Activated CD8-positive, alpha-beta memory T cell treated with anti-CD3 and anti-CD28 coated beads, Interleukin-2, amount 50 U/mL, for 48 hours (primary cell): Measurements from ENCODE around the gene BCAP29.

Source experiments
- DNase-seq: peaks from one replicate; pipeline ENCODE4 v3.0.0-alpha.2; 2020

The BCAP29 gene

DNA sequence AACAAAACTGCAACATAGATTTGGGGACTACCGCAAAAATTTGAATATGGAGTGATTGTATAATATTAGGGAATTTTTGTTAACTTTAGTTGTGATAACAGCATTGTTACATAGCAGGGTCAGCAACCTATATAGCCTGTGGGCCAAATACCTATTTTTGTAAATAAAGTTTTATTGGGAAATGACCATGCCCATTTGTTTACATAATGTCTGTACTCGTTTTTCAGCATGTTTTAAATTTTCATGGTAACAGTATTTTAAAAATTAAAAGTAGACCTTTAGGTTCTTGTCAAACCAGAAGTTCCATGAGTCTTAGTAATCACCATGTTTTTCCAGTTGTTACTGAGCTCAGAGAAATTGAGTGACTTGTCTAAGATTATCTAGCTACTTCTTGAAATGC, 4.7 kb downstream of the BCAP29 start:
- DNase-seq: no peak

DNA sequence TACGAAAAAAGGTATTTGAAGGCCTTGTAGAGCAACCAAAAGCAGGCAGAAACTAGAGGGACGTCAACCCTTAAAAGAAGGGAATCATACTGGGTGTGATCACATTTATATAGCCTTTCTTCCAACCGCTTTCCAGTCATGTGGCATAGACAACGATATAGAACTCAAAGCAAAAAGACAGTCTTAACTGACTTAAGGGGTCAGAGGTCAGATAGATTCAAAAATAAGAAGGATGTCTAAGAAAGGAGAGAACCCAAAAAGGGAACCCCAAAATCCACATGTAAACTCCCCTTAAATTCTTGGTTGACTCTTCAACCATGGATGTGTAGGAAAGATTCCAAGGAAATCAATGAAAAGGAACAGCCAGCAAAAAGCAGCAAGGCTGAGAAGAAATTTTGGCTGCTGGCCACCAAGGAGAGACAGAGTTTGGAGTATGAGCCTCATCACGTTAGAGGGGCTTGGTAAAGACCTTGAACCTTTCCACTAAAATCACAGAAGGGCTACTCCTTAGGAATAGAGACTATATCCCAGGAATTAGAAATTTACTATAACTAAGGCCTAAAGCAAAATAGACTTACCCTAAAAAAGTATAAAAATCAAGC, 8.6 kb downstream of the BCAP29 start:
- no peak for DNase-seq

DNA sequence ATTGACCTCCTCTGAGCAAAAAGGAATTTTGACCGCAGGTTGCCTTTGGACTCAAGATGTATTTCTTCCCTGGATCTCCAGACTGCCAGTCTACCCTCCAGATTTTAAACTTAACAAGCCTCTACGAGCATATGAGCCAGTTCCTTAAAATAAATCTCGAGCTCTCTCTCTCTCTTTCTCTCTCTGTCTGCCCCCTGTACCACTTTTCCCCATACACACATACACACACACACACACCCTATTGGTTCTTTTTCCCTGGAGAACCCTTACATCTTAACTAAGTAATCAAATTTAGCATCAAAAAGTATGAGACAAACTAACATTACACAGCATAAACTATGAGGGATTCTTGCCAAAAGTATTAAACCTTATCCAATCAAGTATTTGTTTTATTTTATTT, 11.4 kb downstream of the BCAP29 start:
- no peak for DNase-seq

GRCh38 chr7:107592361-107593024, 12.4 kb downstream of the BCAP29 start:
- no peak for DNase-seq

DNA sequence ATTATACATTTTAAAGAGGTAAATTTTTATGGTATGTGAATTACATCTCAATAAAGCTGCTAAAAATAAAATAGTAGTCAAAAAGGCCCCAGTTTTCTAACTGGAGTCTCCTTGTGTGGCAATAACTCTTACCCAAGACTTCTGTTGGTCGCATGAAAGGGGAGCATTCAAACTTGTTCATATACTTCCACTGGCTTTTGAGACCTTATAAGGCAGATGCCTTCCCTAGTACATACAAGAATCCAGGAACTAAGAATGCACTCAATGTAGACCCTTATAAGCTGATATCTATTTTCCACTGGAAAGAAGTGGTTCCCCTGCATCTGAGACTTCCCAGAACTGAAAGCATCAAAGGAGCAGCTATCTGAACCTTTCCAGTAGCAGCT, 13.0 kb downstream of the BCAP29 start:
- DNase-seq: no peak

DNA sequence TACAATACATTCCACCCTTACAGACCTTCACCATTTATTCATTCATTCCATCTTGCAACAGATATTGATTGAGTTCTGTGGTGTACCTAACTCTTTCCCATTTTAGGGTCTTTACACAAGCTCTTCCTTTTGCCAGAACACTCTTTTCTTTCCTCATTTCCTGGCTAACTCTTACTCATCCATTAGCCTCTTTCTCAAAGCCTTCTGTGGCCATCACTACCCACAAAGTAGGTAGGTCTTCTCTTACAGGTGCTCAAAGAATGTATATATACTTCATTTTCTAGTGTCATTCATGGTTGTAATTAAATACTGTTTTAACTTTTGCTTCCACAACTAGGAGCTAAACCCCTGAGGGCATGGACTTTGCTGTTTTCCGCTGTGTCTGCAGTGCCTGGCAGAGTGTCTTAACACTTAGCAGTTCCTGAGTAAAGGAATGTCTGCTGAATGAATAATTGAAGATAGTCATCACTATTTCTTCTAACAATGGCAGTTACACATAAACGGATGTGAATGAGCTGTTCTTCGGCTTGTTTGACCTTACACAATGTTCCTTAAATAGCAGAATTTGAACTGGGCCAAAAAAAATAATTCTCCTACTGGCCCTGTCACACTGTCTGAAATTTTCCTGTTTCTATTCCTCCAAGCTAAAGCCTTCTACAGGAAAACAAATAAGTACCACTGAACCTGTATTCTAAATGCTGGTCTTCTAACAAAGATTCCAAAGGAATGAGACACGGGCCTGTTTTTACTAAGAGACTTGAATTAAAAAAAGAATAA, 15.1 kb downstream of the BCAP29 start:
- DNase-seq: no peak

DNA sequence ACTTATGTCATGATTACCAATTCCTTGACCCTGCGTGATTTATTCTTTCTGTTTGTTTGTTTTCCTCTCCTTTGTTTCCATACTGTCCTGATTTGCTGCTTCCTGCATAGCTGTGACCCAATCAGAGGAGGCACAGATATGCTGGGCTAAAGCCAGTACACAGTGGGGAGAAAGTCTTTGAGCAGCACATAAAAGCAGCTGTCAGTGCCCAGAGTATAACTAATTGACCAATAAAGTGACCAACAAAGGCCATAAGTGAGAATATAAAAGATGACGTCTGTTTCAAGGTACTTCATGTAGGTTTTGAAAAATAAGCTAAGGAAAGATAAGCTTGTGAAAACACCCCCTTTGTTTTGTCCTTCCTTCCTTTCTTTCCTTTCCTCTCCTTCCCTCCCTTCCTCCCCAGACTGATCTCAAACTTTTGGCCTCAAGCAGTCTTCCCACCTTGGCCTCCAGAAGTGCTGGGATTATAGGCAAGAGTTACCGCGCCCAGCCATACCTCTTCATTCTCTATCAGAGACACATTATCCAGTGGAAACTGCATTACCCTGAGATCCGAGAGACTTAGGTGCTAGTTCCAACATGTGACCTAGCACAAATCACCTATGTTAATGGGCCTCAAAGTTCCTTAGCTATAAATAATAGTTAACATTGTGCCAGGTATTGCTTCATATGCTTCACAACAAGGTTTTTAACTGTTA, 17.0 kb downstream of the BCAP29 start:
- no peak for DNase-seq

- DNase-seq: no peak
These were observed 17.5 kb downstream of the BCAP29 start for GRCh38 chr7:107597582-107597916.

- DNase-seq: no peak
These were observed 17.9 kb downstream of the BCAP29 start for GRCh38 chr7:107597953-107598352.

DNA sequence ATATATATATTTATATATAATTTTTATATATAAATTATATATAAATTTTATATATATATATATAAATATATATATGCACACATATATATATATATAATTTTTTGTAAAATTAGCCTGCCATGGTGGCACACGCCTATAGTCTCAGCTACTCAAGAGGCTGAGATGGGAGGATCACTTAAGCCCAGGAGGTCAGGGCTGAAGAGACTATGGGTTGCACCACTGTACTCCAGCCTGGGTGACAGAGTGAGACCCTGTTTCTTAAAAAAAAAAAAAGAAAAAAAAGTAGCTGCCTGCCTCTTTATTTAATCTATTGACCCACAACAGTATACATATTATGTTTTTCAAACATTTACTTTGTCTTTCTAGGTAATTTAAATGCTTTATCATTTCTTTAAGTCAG, 19.2 kb downstream of the BCAP29 start:
- DNase-seq: no peak

DNA sequence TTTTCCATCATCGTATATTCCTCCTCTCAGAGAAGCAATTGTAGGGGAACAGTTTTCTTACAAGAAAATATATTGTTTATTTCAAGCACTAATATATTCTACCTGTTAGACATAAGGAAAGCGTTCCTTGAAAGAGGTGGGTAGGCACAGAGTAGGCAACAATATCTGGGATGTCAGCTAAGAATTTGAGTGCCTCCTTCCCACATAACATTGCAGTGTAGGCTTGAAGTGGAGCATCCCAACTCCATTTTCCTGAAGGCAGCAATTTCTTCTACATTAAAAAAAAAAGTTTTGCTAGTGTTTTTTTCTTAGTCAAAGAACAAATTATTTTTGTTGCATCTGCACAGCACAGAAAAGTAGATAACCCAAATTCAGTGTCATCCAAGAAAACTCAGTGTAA, 20.8 kb downstream of the BCAP29 start:
- no peak for DNase-seq

GRCh38 chr7:107605218-107605815, 25.3 kb downstream of the BCAP29 start:
- DNase-seq: no peak

- no peak for DNase-seq
These were observed 26.3 kb downstream of the BCAP29 start for GRCh38 chr7:107606303-107606702.

- no peak for DNase-seq
These were observed 29.8 kb downstream of the BCAP29 start for GRCh38 chr7:107609811-107610261.

DNA sequence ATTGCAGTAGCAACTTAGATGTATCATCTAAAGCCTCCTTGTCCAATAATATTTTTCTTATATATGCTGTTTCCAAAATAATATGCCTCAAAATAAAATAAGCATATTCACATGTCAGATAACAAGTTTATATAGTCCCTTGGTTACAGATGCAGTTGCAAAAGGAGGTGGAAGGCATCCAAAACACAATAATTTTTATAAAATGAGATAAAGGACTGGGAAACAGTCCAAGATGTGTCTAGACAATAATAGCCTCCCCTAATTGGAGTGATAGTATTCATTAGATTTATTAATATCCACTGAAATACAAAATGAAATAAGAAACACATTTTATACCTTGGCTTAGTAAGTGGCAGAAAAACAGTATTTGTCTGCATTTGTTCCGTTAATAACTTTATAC, 30.3 kb downstream of the BCAP29 start:
- no peak for DNase-seq

DNA sequence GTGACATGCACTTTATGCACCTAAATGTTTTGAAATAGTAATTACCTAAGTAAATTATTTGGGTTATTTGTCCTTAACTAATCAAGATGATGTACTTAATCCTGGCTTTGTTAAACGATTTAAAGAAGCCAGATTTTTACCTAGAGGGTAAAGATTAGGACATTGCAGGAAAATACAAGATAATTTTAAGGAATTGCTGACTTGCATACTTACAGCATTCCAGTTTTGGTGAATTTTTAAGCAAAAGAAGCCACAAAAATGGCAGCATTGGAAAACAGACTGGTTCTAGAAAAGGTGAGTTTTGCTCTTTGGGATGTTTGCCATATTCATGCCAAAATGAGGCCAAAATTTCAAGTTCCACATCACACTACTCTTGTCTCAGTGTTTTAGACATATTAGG, 33.4 kb downstream of the BCAP29 start:
- no peak for DNase-seq

- DNase-seq: no peak
These were observed 33.9 kb downstream of the BCAP29 start for GRCh38 chr7:107613948-107614347.

DNA sequence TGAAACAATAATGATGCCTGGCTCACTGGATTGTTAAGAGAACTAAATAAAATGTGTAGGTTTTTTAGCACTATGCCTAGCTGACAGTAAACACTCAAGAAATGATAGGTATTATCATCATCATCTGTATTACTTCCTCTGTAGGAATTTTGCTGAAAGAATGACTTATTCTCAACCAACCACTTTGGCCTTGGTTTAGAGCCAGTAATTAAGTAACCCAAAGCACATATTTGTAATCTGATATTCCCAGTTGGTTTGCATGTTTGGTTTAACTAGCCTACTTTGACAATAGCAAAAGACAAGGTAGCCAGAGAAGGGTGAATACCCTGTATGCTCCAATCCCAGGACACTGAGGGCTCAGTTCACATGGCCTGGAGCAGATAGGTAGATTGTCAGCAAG, 34.4 kb downstream of the BCAP29 start:
- no peak for DNase-seq

DNA sequence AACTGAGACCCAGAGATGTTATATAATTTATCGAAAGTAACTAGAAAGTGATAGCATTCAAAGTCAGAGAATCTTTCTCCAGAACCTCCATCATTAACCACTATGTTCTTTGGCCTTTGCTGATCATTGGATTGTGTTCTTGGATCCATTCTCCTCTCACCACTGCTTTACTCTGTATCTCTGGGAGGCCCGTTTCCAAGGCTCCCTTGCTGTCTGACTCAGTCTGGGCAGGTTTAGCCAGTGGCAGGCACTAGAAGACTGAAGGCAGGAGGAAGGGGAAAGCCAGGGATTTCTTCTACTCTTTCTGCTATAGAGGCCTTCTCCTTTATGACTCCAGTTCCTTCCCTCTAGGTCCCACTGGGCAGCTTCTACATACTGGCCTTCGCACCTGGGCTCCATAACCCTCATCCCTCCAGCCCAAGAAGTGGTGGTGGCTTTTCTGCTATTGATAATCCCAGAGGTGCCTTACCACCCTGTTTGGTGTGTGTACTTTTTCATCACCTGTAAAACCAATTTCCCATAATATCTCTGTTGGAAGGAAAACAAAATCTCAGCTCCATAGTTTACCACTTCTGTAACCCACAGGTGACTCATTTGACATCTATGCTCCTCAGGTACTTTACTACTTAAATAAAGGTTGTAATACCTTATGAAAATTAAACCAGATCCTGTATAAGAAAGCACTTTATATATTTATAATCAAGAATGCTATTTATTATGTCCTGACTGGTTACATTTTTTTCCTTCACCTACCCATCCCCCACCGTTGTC, 36.0 kb downstream of the BCAP29 start:
- no peak for DNase-seq

- no peak for DNase-seq
These were observed 42.4 kb downstream of the BCAP29 start for GRCh38 chr7:107622429-107622828.

GRCh38 chr7:107622894-107623293, 42.8 kb downstream of the BCAP29 start:
- DNase-seq: no peak

GRCh38 chr7:107627002-107627401, 47.0 kb downstream of the BCAP29 start:
- DNase-seq: no peak
